H1 (cell line): ENCODE results near the gene POLE3. TPM values are rescaled to one million over a fixed set of nuclear protein-coding genes. Genes with fewer than 3 reads are reported as not detected.

Experiments
- CTCF ChIA-PET: fragments of 300-600 bp; sonication (Branson Sonifier 250); formaldehyde crosslinking; loops from one replicate; lab custom pipeline; 2021; ENCODE audit not compliant: partially characterized antibody; lab: Charles Lee
- POLR2A ChIA-PET: fragments of 300-600 bp; sonication (Branson Sonifier 250); formaldehyde crosslinking; loops from one replicate; lab custom pipeline; 2021; ENCODE audit warnings: inconsistent platforms; ENCODE audit not compliant: partially characterized antibody; lab: Charles Lee
- DNase-seq, 2 experiments: peaks; one replicate each; pipeline versions ENCODE4 v3.0.0 to v3.0.0-alpha.2; 2010 to 2022; ENCODE audit warnings: low spot score in 2 of 2, low read depth in 1 of 2, mixed read lengths in 1 of 2
- FAIRE-seq: peaks from 2 replicates; lab custom pipeline; 2011; peaks lifted over from hg19 to GRCh38; lab: Jason Lieb, UNC
- H2AFZ ChIP-seq: 2 replicates; pipeline ENCODE4 v1.8.1; 2012; ENCODE audit warnings: low read length, inconsistent platforms
- H2AK5ac ChIP-seq: 2 replicates; pipeline ENCODE4 v1.6.1; 2013; ENCODE audit warnings: low read depth, low read length
- H2BK120ac ChIP-seq: replicated peaks from 2 replicates; pipeline ENCODE3; 2013; ENCODE audit warnings: low read depth, low read length, inconsistent platforms
- H2BK12ac ChIP-seq: 2 replicates; pipeline ENCODE4 v1.6.1; 2013; ENCODE audit warnings: low read depth, low read length
- H2BK15ac ChIP-seq: 2 replicates; pipeline ENCODE4 v1.6.1; 2013; ENCODE audit warnings: low read length
- H2BK20ac ChIP-seq: 2 replicates; pipeline ENCODE4 v1.6.1; 2013; ENCODE audit warnings: low read length
- H2BK5ac ChIP-seq: 2 replicates; pipeline ENCODE4 v1.6.1; 2013; ENCODE audit warnings: low read depth, low read length
- H3K14ac ChIP-seq: 2 replicates; pipeline ENCODE4 v1.6.1; 2013; ENCODE audit warnings: inconsistent platforms; ENCODE audit not compliant: insufficient read length
- H3K18ac ChIP-seq: 2 replicates; pipeline ENCODE4 v1.6.1; 2013; ENCODE audit warnings: low read length; ENCODE audit errors: extremely low read depth
- H3K23ac ChIP-seq: 2 replicates; pipeline ENCODE4 v1.6.1; 2013; ENCODE audit warnings: inconsistent platforms; ENCODE audit not compliant: insufficient read length
- H3K23me2 ChIP-seq: 2 replicates; pipeline ENCODE4 v1.6.1; 2013; ENCODE audit warnings: low read depth, low read length
- H3K27ac ChIP-seq: 2 replicates; pipeline ENCODE4 v1.6.1; 2011; ENCODE audit warnings: low read depth, low read length, inconsistent platforms
- H3K27me3 ChIP-seq, 4 experiments: replicated peaks in 1 of 4; 1 replicate in 1 of 4; 2 replicates in 3 of 4; pipeline versions ENCODE4 v1.6.1 to v1.8.1; 2011 to 2013; ENCODE audit warnings: low read length in 3 of 4, mild to moderate bottlenecking in 3 of 4, inconsistent platforms in 2 of 4, mixed read lengths in 2 of 4, moderate library complexity in 1 of 4; ENCODE audit not compliant: control insufficient read depth in 3 of 4, insufficient read depth in 3 of 4; ENCODE audit errors: extremely low read depth in 1 of 4
- H3K36me3 ChIP-seq, 4 experiments: 2 replicates each; pipeline versions ENCODE4 v1.6.1 to v1.8.1; 2011 to 2013; ENCODE audit warnings: mild to moderate bottlenecking in 4 of 4, low read length in 3 of 4, moderate library complexity in 2 of 4, control low read depth in 1 of 4, inconsistent platforms in 1 of 4; ENCODE audit not compliant: insufficient read depth in 4 of 4, control insufficient read depth in 2 of 4
- H3K4ac ChIP-seq: replicated peaks from 2 replicates; pipeline ENCODE3; 2013; ENCODE audit warnings: low read length, low read depth, mixed read lengths, inconsistent platforms; ENCODE audit not compliant: insufficient read length
- H3K4me1 ChIP-seq, 4 experiments: replicated peaks in 1 of 4; 1 replicate in 1 of 4; 2 replicates in 3 of 4; pipeline versions ENCODE4 v1.6.1 to v1.8.1; 2011 to 2013; ENCODE audit warnings: low read length in 3 of 4, inconsistent platforms in 2 of 4, mixed read lengths in 1 of 4; ENCODE audit not compliant: insufficient read depth in 4 of 4, control insufficient read depth in 3 of 4
- H3K4me2 ChIP-seq, 2 experiments: 2 replicates each; pipeline versions ENCODE4 v1.6.1 to v1.8.1; 2011 to 2013; ENCODE audit warnings: low read depth in 2 of 2, low read length in 2 of 2, control low read depth in 1 of 2, inconsistent platforms in 1 of 2, mild to moderate bottlenecking in 1 of 2; ENCODE audit not compliant: insufficient read depth in 1 of 2
- H3K4me3 ChIP-seq, 4 experiments: fragments of 200-600, 300-600 bp in 1 of 4; sonication (generic), shearing (Covaris generic), sonication (Bioruptor Twin) in 1 of 4; 2 replicates each; pipeline versions ENCODE4 v1.5.1 to v1.8.1; 2011 to 2016; ENCODE audit warnings: low read length in 4 of 4, low read depth in 3 of 4, control low read depth in 2 of 4, inconsistent platforms in 2 of 4, mild to moderate bottlenecking in 2 of 4, mixed read lengths in 1 of 4, moderate library complexity in 1 of 4; ENCODE audit not compliant: insufficient read depth in 2 of 4; ENCODE audit errors: extremely low read depth in 1 of 4
- H3K56ac ChIP-seq: replicated peaks from 2 replicates; pipeline ENCODE3; 2013; ENCODE audit warnings: low read depth, mild to moderate bottlenecking, mixed read lengths, low read length, inconsistent platforms; ENCODE audit not compliant: insufficient read length
- H3K79me1 ChIP-seq: 2 replicates; pipeline ENCODE4 v1.6.1; 2013; ENCODE audit warnings: low read depth, low read length, control low read depth
- H3K79me2 ChIP-seq, 2 experiments: 2 replicates each; pipeline versions ENCODE4 v1.6.1 to v1.8.1; 2012 to 2013; ENCODE audit warnings: low read length in 2 of 2, mild to moderate bottlenecking in 2 of 2, inconsistent platforms in 1 of 2; ENCODE audit not compliant: insufficient read depth in 2 of 2, control insufficient read depth in 1 of 2
- H3K9ac ChIP-seq, 4 experiments: replicated peaks in 1 of 4; 1 replicate in 1 of 4; 2 replicates in 3 of 4; pipeline versions ENCODE4 v1.6.1 to v1.8.1; 2011 to 2013; ENCODE audit warnings: low read depth in 3 of 4, low read length in 3 of 4, control low read depth in 2 of 4, mild to moderate bottlenecking in 2 of 4, moderate library complexity in 2 of 4, inconsistent platforms in 1 of 4; ENCODE audit errors: extremely low read depth in 1 of 4
- H3K9me3 ChIP-seq, 2 experiments: 2 replicates each; pipeline versions ENCODE4 v1.6.1 to v1.8.1; 2012 to 2013; ENCODE audit warnings: mild to moderate bottlenecking in 2 of 2, moderate library complexity in 2 of 2, control low read depth in 1 of 2, inconsistent platforms in 1 of 2, low read depth in 1 of 2, low read length in 1 of 2, mixed read lengths in 1 of 2; ENCODE audit not compliant: insufficient read depth in 2 of 2
- H4K20me1 ChIP-seq, 2 experiments: replicated peaks in 1 of 2; 2 replicates each; pipeline versions ENCODE3 to v1.8.1; 2011 to 2013; ENCODE audit warnings: inconsistent platforms in 2 of 2, low read length in 2 of 2, mild to moderate bottlenecking in 1 of 2; ENCODE audit not compliant: insufficient read depth in 2 of 2, control insufficient read depth in 1 of 2
- H4K5ac ChIP-seq: 2 replicates; pipeline ENCODE4 v1.6.1; 2013; ENCODE audit warnings: low read length, low read depth, mixed read lengths, inconsistent platforms; ENCODE audit not compliant: insufficient read length
- H4K8ac ChIP-seq: 2 replicates; pipeline ENCODE4 v1.8.0; 2013; ENCODE audit warnings: mild to moderate bottlenecking, moderate library complexity, low read length, inconsistent platforms; ENCODE audit not compliant: insufficient read depth; ENCODE audit errors: extremely low read depth
- H4K91ac ChIP-seq: replicated peaks from 2 replicates; pipeline ENCODE3; 2013; ENCODE audit warnings: low read length, mixed read lengths, inconsistent platforms; ENCODE audit not compliant: insufficient read length
- ASH2L ChIP-seq: fragments of 200-600, 300-600 bp; sonication (generic); IDR thresholded peaks from one replicate; pipeline ENCODE4 v1.7.1; 2017; ENCODE audit warnings: low read length
- BACH1 ChIP-seq: IDR thresholded peaks from 2 replicates; pipeline ENCODE4 v1.6.1; 2012; ENCODE audit warnings: low read length, improper control_type of control experiment
- CBX8 ChIP-seq: fragments of 300-800, 300-1000 bp; sonication (generic); IDR thresholded peaks from 2 replicates; pipeline ENCODE4 v1.7.1; 2016; ENCODE audit warnings: low read depth, low read length, borderline replicate concordance
- CHD1 ChIP-seq: IDR thresholded peaks from 2 replicates; pipeline ENCODE4 v1.6.1; 2012; ENCODE audit warnings: low read depth, low read length, improper control_type of control experiment
- JUND ChIP-seq: IDR thresholded peaks from 2 replicates; pipeline ENCODE4 v1.6.1; 2011; ENCODE audit warnings: mild to moderate bottlenecking, improper control_type of control experiment, low read length
- RBBP5 ChIP-seq: IDR thresholded peaks from 2 replicates; pipeline ENCODE4 v1.7.1; 2012; ENCODE audit warnings: low read depth, mild to moderate bottlenecking, inconsistent platforms, low read length, moderate library complexity, borderline replicate concordance
- SIRT6 ChIP-seq: IDR thresholded peaks from one replicate; pipeline ENCODE4 v1.7.1; 2012; ENCODE audit warnings: low read length, inconsistent platforms
- TCF12 ChIP-seq: IDR thresholded peaks from 2 replicates; pipeline ENCODE4 v1.6.1; 2011; ENCODE audit warnings: low read depth, mild to moderate bottlenecking, low read length
- YY1 ChIP-seq: IDR thresholded peaks from 2 replicates; pipeline ENCODE4 v1.6.1; 2011; ENCODE audit warnings: low read depth, mild to moderate bottlenecking, low read length
- WGBS, 2 experiments: shearing (Covaris generic) in 1 of 2; methylation state at CpG; one replicate each; pipeline versions ENCODE4 v1.1.6 to v1.1.7; 2013 to 2015; ENCODE audit warnings: low lambda C conversion rate in 2 of 2, mixed read lengths in 2 of 2, inconsistent platforms in 1 of 2, low coverage in 1 of 2, missing lambda C conversion rate in 1 of 2; ENCODE audit not compliant: insufficient replicate concordance in 2 of 2, insufficient coverage in 1 of 2, insufficient read length in 1 of 2; ENCODE audit errors: extremely low coverage in 1 of 2, missing lambda C conversion rate in 1 of 2; 5-methylcytosine and 5-hydroxymethylcytosine counted together
- polyA plus RNA-seq, 7 experiments: library from polyadenylated mRNA; depleted of rRNA in 3 of 7; stranded (reverse) in 5 of 7; unstranded in 2 of 7; fragments of >200 nt in 5 of 7; fragments of 200-250 nt in 2 of 7; gene quantifications; 1 replicate in 5 of 7; 2 replicates in 1 of 7; 4 replicates in 1 of 7; pipeline versions ENCODE4 v1.2.1 to v1.2.3, GENCODE V29; 2011 to 2013; ENCODE audit warnings: missing spikeins in 2 of 7, mixed read lengths in 2 of 7
- total RNA-seq: library from RNA; stranded (reverse); fragmentation: NEBNext Ultra II Directional; extraction: Animal tissue kit (Norgen Biotek cat#: 25700); gene quantifications from 2 replicates; pipeline ENCODE4 v1.2.1, GENCODE V29; 2021
- TF ChIP-seq, protein P1 (sequence below): IDR thresholded peaks from 2 replicates; pipeline ENCODE4 v1.6.1; 2012; ENCODE audit warnings: inconsistent platforms

Gene POLE3
- total and polyA plus RNA-seq, 2 of the 8 experiments (the other 6 are each of a cell fraction or from before 2014, with no cell fraction given), result 52.7 to 77.3 TPM

DNA sequence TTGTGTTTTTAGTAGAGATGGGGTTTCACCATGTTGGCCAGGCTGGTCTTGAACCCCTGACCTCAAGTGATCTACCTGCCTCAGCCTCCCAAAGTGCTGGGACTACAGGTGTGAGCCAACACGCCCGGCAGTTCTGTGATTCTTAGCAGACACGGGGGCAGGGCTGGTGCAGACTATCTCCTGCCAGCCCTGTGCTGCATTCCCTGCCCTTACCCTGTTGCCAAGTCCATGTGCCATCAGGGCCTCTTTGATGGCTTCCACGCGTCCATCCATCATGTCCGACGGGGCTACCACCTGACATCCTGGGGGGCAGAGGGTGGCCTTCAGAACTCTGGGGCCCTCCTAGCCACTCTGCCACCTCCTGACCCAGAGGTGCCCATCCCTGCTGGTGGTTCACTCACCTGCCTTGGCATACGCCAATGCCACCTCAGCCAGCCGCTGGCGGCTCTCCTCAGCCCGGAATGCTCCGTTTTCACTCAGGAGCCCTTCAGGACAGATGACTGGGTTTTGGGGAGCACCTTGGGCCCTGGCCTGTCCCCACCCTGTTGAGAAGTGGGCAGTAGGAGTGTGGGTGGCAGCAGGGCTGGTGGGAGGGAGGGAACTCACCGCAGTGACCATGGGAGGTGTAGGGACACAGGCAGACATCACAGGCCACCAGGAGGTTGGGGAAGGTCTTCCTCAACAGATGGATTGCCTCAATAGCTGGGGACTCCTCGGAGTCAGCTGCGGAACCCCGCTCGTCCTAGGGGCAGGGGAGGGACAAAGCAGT lies 20.1 kb downstream of the POLE3 start:
- H2BK15ac ChIP-seq, result no peak overlapping the region
- H3K23ac ChIP-seq, result no peak overlapping the region
- H4K91ac ChIP-seq, result no peak overlapping the region
- H3K23me2 ChIP-seq, result no peaks in the 10 kb centered on the region
- no peak overlapping the region for H3K4me3 ChIP-seq
- no peaks in the 10 kb centered on the region for H3K79me2 ChIP-seq
- H3K9me3 ChIP-seq, result no peaks in the 10 kb centered on the region
- 91% methylated on average over 17 of the region's 17 CpGs; no CpG with 5 or more reads in 1 of the 2 experiments for WGBS, 2 experiments
- no peak overlapping the region for H3K56ac ChIP-seq
- FAIRE-seq, result no peak
- no peaks in the 10 kb centered on the region for H3K79me1 ChIP-seq
- H2AK5ac ChIP-seq, result no peak overlapping the region
- H3K4ac ChIP-seq, result no peak overlapping the region
- H3K27me3 ChIP-seq, result no peaks in the 10 kb centered on the region
- peaks cover 0 to 2% of the 10 kb centered on the region in 2 experiments for H4K20me1 ChIP-seq
- H3K9ac ChIP-seq, result no peak overlapping the region
- H2BK120ac ChIP-seq, result no peak overlapping the region
- no peak overlapping the region for H2BK5ac ChIP-seq
- ChIA-PET CTCF (interaction anchor here (0.5 to 1.9 kb wide), 4 partner anchors 23 to 82 kb away, joined by 3 to 5 read pairs (median 3); no protein-coding TSS in a partner anchor), POLR2A (interaction anchor here (1.2 kb wide), 1 partner anchor 10 kb away, joined by 3 read pairs; no protein-coding TSS in a partner anchor)
- H2BK20ac ChIP-seq, result no peak overlapping the region
- H4K5ac ChIP-seq, result no peak overlapping the region
- H4K8ac ChIP-seq, result no peak overlapping the region
- no peak overlapping the region for H3K27ac ChIP-seq
- no peak overlapping the region for H3K14ac ChIP-seq
- no peak overlapping the region for H3K18ac ChIP-seq
- H2AFZ ChIP-seq, result no peak overlapping the region
- no peaks in the 10 kb centered on the region for H3K4me1 ChIP-seq
- H2BK12ac ChIP-seq, result no peak overlapping the region
- TF ChIP-seq BACH1 (no peak), YY1 (no peak), ASH2L (no peak), RBBP5 (no peak), SIRT6 (no peak), JUND (no peak), CHD1 (no peak), CBX8 (no peak), TCF12 (no peak)
- TF ChIP-seq, protein P1, sequence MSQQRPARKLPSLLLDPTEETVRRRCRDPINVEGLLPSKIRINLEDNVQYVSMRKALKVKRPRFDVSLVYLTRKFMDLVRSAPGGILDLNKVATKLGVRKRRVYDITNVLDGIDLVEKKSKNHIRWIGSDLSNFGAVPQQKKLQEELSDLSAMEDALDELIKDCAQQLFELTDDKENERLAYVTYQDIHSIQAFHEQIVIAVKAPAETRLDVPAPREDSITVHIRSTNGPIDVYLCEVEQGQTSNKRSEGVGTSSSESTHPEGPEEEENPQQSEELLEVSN, result no peak
- H3K4me2 ChIP-seq, result no peak overlapping the region
- peaks cover 0 to 12% (median 5%) of the 10 kb centered on the region in 4 experiments; a peak in 5 of 8 replicates for H3K36me3 ChIP-seq
- DNase-seq, result no peak
